SK-N-SH (cell line): Measurements from ENCODE around the gene IL21R. TPM values are rescaled to one million over a fixed set of nuclear protein-coding genes. Genes with fewer than 3 reads are reported as not detected.

Experiments used
- CTCF ChIA-PET: fragments of 300-600, 350-600 bp; formaldehyde crosslinking; extraction: SDS; loops from one replicate; lab custom pipeline; 2021; lab: Yijun Ruan, JAX
- POLR2A ChIA-PET: fragments of 350-600 bp; sonication (Branson Sonifier 250); formaldehyde crosslinking; extraction: SDS; loops from one replicate; lab custom pipeline; 2020; ENCODE audit warnings: antibody characterized with exemption, inconsistent platforms; lab: Yijun Ruan, JAX
- DNase-seq: peaks from one replicate; pipeline ENCODE4 v3.0.0; 2012
- H2AFZ ChIP-seq: fragments of 200-600 bp; sonication (generic); 2 replicates; pipeline ENCODE4 v1.8.1; 2016; ENCODE audit warnings: antibody characterized with exemption, mild to moderate bottlenecking, low read depth
- H3F3A ChIP-seq: fragments of 200-600 bp; sonication (generic); replicated peaks from 2 replicates; pipeline ENCODE3; 2016; ENCODE audit warnings: antibody characterized with exemption, mild to moderate bottlenecking; ENCODE audit not compliant: insufficient read depth
- H3K27ac ChIP-seq, 2 experiments: fragments of 200-500 bp in 1 of 2; fragments of 200-600 bp in 1 of 2; sonication (Bioruptor generic) in 1 of 2; sonication (generic), shearing (Covaris generic) in 1 of 2; 2 replicates each; pipeline versions ENCODE4 v1.5.1 to v1.6.1; 2014 to 2016; ENCODE audit warnings: low read depth in 2 of 2, inconsistent platforms in 1 of 2, low read length in 1 of 2, mild to moderate bottlenecking in 1 of 2, mixed read lengths in 1 of 2
- H3K27me3 ChIP-seq: fragments of 200-600 bp; sonication (generic), shearing (Covaris generic); 2 replicates; pipeline ENCODE4 v1.6.1; 2016; ENCODE audit warnings: mixed run types; ENCODE audit not compliant: insufficient read depth
- H3K36me3 ChIP-seq, 2 experiments: fragments of 200-500 bp in 1 of 2; fragments of 200-600 bp in 1 of 2; sonication (Bioruptor generic) in 1 of 2; sonication (generic) in 1 of 2; replicated peaks in 1 of 2; 2 replicates each; pipeline versions ENCODE3 to v1.5.1; 2014 to 2016; ENCODE audit warnings: low read length in 1 of 2, mild to moderate bottlenecking in 1 of 2; ENCODE audit not compliant: insufficient read depth in 2 of 2, control insufficient read depth in 1 of 2
- H3K4me1 ChIP-seq, 2 experiments: fragments of 200-500 bp in 1 of 2; fragments of 200-600 bp in 1 of 2; sonication (Bioruptor generic) in 1 of 2; sonication (generic), shearing (Covaris generic) in 1 of 2; 2 replicates each; pipeline versions ENCODE4 v1.5.1 to v1.6.1; 2014 to 2016; ENCODE audit warnings: low read depth in 1 of 2, low read length in 1 of 2, mixed run types in 1 of 2; ENCODE audit not compliant: insufficient read depth in 2 of 2, control insufficient read depth in 1 of 2
- H3K4me2 ChIP-seq: fragments of 200-600 bp; sonication (generic), shearing (Covaris generic); 2 replicates; pipeline ENCODE4 v1.6.1; 2017; ENCODE audit warnings: mixed run types
- H3K4me3 ChIP-seq, 2 experiments: fragments of 200-500 bp in 1 of 2; fragments of 200-600 bp in 1 of 2; sonication (Bioruptor generic) in 1 of 2; sonication (generic), shearing (Covaris generic) in 1 of 2; 2 replicates each; pipeline versions ENCODE4 v1.5.1 to v1.8.1; 2014 to 2016; ENCODE audit warnings: low read depth in 2 of 2, inconsistent platforms in 1 of 2, low read length in 1 of 2, mild to moderate bottlenecking in 1 of 2, mixed read lengths in 1 of 2, moderate library complexity in 1 of 2
- H3K79me2 ChIP-seq: fragments of 200-600 bp; sonication (generic); 2 replicates; pipeline ENCODE4 v1.8.1; 2017; ENCODE audit warnings: mild to moderate bottlenecking; ENCODE audit not compliant: insufficient read depth
- H3K9ac ChIP-seq: fragments of 200-600 bp; sonication (generic); 2 replicates; pipeline ENCODE4 v1.6.1; 2017; ENCODE audit warnings: mixed run types
- H3K9me2 ChIP-seq: fragments of 200-600 bp; sonication (generic); 2 replicates; pipeline ENCODE4 v1.6.1; 2017; ENCODE audit warnings: mixed run types
- H3K9me3 ChIP-seq: fragments of 200-600 bp; sonication (generic); 2 replicates; pipeline ENCODE4 v1.6.1; 2017; ENCODE audit warnings: mixed run types, mild to moderate bottlenecking, moderate library complexity
- H4K20me1 ChIP-seq: fragments of 200-600 bp; sonication (generic); 2 replicates; pipeline ENCODE4 v1.6.1; 2017; ENCODE audit warnings: mild to moderate bottlenecking, mixed run types; ENCODE audit not compliant: insufficient read depth
- ELF1 ChIP-seq: IDR thresholded peaks from 2 replicates; pipeline ENCODE4 v1.4.0; 2012
- EZH2phosphoT487 ChIP-seq: fragments of 200-600 bp; sonication (generic); IDR thresholded peaks from 2 replicates; pipeline ENCODE4 v1.6.1; 2017; ENCODE audit warnings: low read depth, mixed run types, mild to moderate bottlenecking, antibody characterized with exemption, moderate library complexity, borderline replicate concordance
- FOXJ3 ChIP-seq: sonication (generic); formaldehyde crosslinking; IDR thresholded peaks from 2 replicates; pipeline ENCODE4 v1.5.1; 2020; ENCODE audit warnings: mild to moderate bottlenecking, missing genetic modification reagents
- FOXM1 ChIP-seq: IDR thresholded peaks from 2 replicates; pipeline ENCODE4 v1.4.0; 2012; ENCODE audit warnings: low read depth, mild to moderate bottlenecking
- GABPA ChIP-seq: IDR thresholded peaks from 2 replicates; pipeline ENCODE4 v1.4.0; 2012; ENCODE audit warnings: low read depth, mild to moderate bottlenecking
- JUND ChIP-seq: IDR thresholded peaks from 2 replicates; pipeline ENCODE4 v1.4.0; 2012
- MAX ChIP-seq: IDR thresholded peaks from 2 replicates; pipeline ENCODE4 v1.4.0; 2012; ENCODE audit warnings: low read depth
- MEF2A ChIP-seq: IDR thresholded peaks from 2 replicates; pipeline ENCODE4 v1.4.0; 2012; ENCODE audit warnings: low read depth, borderline replicate concordance
- MXI1 ChIP-seq: IDR thresholded peaks from 2 replicates; pipeline ENCODE4 v1.6.1; 2012; ENCODE audit warnings: mild to moderate bottlenecking, low read depth, low read length, improper control_type of control experiment
- NFIC ChIP-seq: IDR thresholded peaks from 2 replicates; pipeline ENCODE4 v1.4.0; 2012; ENCODE audit warnings: borderline replicate concordance
- NRF1 ChIP-seq: IDR thresholded peaks from 2 replicates; pipeline ENCODE4 v1.6.1; 2012; ENCODE audit warnings: low read depth, mild to moderate bottlenecking, low read length
- RCOR1 ChIP-seq: fragments of 150-350 bp; IDR thresholded peaks from 2 replicates; pipeline ENCODE4 v1.6.1; 2017; ENCODE audit warnings: antibody characterized with exemption, low read length
- REST ChIP-seq: IDR thresholded peaks from 2 replicates; pipeline ENCODE4 v1.6.1; 2012; ENCODE audit warnings: mild to moderate bottlenecking, low read depth, low read length, moderate library complexity
- RFX5 ChIP-seq: IDR thresholded peaks from 2 replicates; pipeline ENCODE4 v1.6.1; 2012; ENCODE audit warnings: mild to moderate bottlenecking, improper control_type of control experiment, low read length
- RXRA ChIP-seq: IDR thresholded peaks from 2 replicates; pipeline ENCODE4 v1.4.0; 2012; ENCODE audit warnings: low read depth, mild to moderate bottlenecking, borderline replicate concordance
- SIN3A ChIP-seq: IDR thresholded peaks from 2 replicates; pipeline ENCODE4 v1.6.1; 2012; ENCODE audit warnings: low read depth, mild to moderate bottlenecking, low read length, moderate library complexity, borderline replicate concordance
- USF1 ChIP-seq: IDR thresholded peaks from 2 replicates; pipeline ENCODE4 v1.4.0; 2012; ENCODE audit warnings: low read depth, borderline replicate concordance
- YY1 ChIP-seq: IDR thresholded peaks from 2 replicates; pipeline ENCODE4 v1.4.0; 2012; ENCODE audit warnings: low read depth, mild to moderate bottlenecking
- WGBS: methylation state at CpG from one replicate; pipeline ENCODE4 v1.1.6; 2017; ENCODE audit warnings: low lambda C conversion rate; 5-methylcytosine and 5-hydroxymethylcytosine counted together
- polyA plus RNA-seq, 3 experiments: library from polyadenylated mRNA; depleted of rRNA; stranded (reverse); fragments of >200 nt; gene quantifications; 2 replicates each; pipeline ENCODE4 v1.2.3, GENCODE V29; 2012
- TF ChIP-seq, protein P1 (sequence below): IDR thresholded peaks from 2 replicates; pipeline ENCODE4 v1.4.0; 2012; ENCODE audit warnings: low read depth, borderline replicate concordance
- TF ChIP-seq, protein P2 (sequence below): IDR thresholded peaks from 2 replicates; pipeline ENCODE4; 2012
- TF ChIP-seq, protein P3 (sequence below): fragments of 150-350 bp; IDR thresholded peaks from 2 replicates; pipeline ENCODE4 v1.6.1; 2017; ENCODE audit warnings: antibody characterized with exemption, low read length, low read depth, borderline replicate concordance

The IL21R gene
- polyA plus RNA-seq, 1 of the 3 experiments (the other 2 are of a cell fraction), result 0.13 TPM

GRCh38 chr16:27483088-27483437, 81.1 kb downstream of the IL21R start (continued):
- TF ChIP-seq, protein P1, sequence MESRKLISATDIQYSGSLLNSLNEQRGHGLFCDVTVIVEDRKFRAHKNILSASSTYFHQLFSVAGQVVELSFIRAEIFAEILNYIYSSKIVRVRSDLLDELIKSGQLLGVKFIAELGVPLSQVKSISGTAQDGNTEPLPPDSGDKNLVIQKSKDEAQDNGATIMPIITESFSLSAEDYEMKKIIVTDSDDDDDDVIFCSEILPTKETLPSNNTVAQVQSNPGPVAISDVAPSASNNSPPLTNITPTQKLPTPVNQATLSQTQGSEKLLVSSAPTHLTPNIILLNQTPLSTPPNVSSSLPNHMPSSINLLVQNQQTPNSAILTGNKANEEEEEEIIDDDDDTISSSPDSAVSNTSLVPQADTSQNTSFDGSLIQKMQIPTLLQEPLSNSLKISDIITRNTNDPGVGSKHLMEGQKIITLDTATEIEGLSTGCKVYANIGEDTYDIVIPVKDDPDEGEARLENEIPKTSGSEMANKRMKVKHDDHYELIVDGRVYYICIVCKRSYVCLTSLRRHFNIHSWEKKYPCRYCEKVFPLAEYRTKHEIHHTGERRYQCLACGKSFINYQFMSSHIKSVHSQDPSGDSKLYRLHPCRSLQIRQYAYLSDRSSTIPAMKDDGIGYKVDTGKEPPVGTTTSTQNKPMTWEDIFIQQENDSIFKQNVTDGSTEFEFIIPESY, result no peak
- TF ChIP-seq NRF1 (no peak), RCOR1 (no peak), MXI1 (no peak)

GRCh38 chr16:27483624-27484023, 81.7 kb downstream of the IL21R start:
- Histone ChIP-seq H3K79me2 (no peaks in the 10 kb centered on the region), H3K36me3 (peaks cover 64 to 88% of the 10 kb centered on the region in 2 experiments), H3K9ac (no peak overlapping the region), H3K9me3 (no peaks in the 10 kb centered on the region), H3K4me1 (no peaks in the 10 kb centered on the region), H3K4me2 (no peak overlapping the region), H3K27ac (no peak overlapping the region; a peak in 1 of 4 replicates), H3K4me3 (no peak overlapping the region), H3K9me2 (no peaks in the 10 kb centered on the region), H3K27me3 (no peaks in the 10 kb centered on the region), H2AFZ (no peak overlapping the region), H4K20me1 (no peaks in the 10 kb centered on the region), H3F3A (no peaks in the 10 kb centered on the region)
- 100% methylated on average over 4 of the region's 5 CpGs for WGBS
- no peak for DNase-seq
- CTCF ChIA-PET, result interaction anchor here (0.9 kb wide), 1 partner anchor 296 kb away, joined by 3 read pairs; no protein-coding TSS in a partner anchor
- POLR2A ChIA-PET, result no interaction called here
- TF ChIP-seq, protein P1, result no peak
- TF ChIP-seq MAX (no peak), USF1 (no peak), REST (no peak), MXI1 (no peak), ELF1 (no peak), JUND (no peak), SIN3A (no peak), RFX5 (no peak), NFIC (no peak), MEF2A (no peak), EZH2phosphoT487 (no peak), NRF1 (no peak), FOXM1 (no peak), RXRA (no peak), GABPA (no peak), FOXJ3 (no peak), YY1 (no peak)
- TF ChIP-seq, protein P2, sequence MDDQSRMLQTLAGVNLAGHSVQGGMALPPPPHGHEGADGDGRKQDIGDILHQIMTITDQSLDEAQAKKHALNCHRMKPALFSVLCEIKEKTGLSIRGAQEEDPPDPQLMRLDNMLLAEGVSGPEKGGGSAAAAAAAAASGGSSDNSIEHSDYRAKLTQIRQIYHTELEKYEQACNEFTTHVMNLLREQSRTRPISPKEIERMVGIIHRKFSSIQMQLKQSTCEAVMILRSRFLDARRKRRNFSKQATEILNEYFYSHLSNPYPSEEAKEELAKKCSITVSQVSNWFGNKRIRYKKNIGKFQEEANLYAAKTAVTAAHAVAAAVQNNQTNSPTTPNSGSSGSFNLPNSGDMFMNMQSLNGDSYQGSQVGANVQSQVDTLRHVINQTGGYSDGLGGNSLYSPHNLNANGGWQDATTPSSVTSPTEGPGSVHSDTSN, result no peak
- TF ChIP-seq, protein P3, sequence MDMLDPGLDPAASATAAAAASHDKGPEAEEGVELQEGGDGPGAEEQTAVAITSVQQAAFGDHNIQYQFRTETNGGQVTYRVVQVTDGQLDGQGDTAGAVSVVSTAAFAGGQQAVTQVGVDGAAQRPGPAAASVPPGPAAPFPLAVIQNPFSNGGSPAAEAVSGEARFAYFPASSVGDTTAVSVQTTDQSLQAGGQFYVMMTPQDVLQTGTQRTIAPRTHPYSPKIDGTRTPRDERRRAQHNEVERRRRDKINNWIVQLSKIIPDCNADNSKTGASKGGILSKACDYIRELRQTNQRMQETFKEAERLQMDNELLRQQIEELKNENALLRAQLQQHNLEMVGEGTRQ, result no peak
